ENCODE results near the gene WLS.
"Not testable (repeated sequence)": the region's sequence is repeated elsewhere in the genome, so short reads cannot be mapped to it uniquely, and the experiment has no call there.

Gene WLS

DNA sequence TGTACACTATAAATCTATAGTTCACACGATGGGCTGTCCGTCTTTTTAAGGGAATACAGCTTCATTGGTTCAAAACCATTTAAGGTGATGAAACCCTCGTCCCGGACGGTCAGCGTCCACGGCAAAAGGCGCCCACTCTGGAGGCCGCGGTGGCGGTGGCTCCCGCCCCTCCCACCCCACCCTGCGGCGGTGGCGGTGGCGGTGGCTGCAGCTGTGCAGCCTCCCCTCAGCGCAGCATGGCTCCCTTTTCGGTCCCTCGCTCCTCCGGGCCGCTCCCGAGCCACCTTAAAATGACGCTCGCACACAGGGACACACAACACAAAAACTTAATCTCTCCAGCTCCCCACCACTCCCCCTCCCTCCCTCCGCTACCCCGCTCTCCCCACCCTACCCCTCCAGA lies 69.1 kb downstream of the WLS start:
- DNase-seq: no peak

DNA sequence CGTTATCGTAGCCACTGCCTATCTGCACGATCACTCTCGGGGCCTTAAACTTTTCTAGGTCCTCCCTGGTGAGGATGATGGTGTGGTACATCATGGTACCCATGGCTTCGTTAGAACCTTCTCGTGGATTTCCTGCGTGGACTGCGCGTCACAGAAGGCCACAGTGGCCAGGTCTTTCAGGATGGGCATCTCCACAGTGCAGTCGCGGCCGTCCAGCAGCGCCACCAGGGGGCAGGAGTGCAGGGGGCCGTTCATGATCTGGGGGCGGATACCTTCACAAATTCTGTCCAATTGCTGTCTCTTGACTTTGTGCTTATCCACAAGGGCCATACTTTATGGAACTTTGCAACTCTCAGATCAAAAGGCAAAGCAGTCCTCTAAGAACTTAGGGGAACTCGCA lies 69.6 kb downstream of the WLS start:
- no peak for DNase-seq

DNA sequence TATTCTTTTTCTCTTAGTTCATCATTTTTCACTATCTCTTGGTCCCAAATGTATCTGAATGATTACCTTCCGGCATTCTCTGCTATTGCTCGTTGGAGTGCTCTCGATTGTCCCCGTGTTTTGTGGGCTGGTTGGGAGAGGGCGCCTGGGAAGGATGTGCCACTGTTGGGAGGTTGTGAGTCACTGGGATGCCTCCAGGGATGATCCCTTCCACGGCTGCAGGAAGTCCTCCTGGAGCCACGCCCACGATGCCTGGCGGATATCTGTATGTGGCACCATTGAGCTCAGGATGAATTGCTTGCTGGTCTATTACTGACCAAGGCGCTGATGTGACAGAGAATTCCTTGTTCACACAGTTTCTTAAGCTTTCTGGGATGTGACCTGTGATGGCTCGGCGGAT lies 70.7 kb downstream of the WLS start:
- not testable (repeated sequence) for DNase-seq

DNA sequence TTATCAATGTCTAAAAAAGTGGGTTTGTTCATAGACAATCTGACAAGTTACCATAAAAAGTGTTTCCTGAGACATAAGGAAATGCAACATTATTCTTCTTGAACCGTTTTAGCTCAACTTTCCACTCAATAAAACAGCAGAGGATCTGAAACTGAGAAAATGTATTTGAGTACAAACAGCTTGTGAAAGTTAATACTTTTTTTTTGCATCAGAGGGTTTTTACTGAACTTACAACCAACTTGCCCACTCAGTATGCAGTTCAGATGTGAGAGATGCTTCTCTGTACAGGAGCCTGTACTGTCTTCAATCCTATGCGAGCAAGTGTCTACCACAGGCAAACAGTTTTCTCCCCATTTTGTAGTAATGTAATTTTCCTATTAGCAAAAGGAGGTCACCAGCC lies 71.4 kb downstream of the WLS start:
- not testable (repeated sequence) for DNase-seq

DNA sequence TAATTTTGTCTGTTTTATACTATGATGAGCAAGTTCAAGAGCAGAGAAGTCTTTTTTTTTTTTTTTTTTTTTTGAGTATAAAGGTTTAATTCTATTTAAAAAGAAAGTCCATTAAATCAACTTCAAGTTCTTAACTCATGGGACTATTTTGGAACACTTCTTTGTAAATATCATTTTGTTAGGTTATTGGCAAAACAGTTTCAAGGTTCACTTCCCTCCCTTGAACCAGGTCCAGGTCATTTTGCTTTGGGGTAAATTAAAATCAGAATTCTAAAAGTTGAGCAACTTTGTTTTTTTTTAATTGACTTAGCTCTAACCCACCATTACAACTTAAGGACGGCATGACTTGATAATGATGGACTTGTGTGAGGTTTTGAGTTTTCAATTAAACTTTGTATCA lies 72.3 kb downstream of the WLS start:
- DNase-seq: no peak

DNA sequence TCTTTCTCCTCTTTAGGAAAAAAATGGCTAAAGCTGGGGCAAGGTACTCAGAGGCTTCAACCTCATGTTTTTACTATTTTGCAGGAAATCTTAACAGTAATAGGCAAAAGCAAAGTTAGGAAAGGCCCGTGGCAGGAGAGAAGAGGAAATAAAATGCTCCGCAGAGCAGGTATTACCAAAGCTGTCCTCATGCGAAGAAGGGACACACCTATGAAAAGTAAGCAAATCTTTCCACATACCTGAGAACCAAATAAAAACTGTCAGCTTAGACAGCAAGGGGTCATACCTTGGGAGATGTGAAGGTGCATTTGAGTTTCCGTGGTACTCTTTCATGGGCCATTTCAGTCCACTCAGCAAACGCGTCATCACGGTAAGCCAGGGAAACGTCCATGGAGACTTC lies 73.5 kb downstream of the WLS start:
- no peak for DNase-seq

DNA sequence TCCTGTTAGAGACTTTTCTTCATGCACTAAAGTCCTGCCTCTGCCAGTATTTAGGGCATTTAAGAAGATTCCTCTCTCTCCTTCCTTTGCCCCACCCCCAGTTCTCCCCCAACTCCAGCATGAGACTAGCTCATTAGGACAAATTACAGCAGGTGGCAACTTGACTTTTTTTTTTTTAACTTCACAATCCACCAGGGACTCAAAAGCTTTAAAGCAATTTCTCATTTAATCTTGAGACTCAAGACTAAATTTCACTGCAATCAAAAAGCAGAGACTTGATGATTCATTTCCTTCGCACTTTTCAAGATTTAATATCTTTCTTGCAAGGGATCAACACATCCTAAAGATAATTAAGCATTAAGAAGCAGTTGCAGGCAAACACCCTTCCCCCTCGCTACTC lies 74.9 kb downstream of the WLS start:
- DNase-seq: no peak

DNA sequence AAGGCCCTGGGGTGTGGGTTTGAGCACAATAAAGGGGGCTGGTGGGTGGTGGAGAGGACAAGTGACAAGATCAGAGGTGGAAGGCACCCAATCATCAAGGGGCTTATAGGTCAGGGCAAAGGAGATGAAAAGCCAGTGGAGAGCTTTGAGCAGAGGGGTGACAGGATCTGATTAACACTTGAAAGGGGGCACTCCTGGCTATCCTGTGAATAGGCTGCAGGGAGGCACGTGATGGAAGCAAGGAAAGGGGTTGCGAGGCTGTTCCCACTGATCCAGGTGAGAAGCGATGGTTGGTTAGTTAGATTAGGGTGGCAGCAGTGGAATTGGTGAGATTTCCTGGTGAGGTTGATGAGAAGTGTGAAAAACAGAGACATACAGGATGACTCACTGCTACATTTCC lies 80.6 kb downstream of the WLS start:
- no peak for DNase-seq

DNA sequence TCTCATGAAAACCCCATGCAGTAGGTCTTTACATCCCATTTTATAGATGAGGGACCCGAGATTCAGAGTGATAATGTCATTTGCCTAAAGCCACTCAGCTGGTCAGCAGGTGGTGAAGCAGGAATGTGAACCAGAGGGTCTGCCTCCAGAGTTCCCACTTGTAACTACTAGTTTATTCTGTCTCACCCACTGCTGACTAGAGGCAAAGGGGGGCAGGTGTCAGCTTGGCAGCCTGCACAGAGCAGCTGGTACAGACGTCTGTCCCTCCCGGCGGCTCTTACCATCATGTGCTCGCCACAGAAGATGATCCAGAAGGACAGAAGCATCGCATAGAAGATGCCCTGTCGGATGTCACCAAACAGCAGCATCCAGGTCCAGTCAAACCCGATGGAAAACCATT lies 82.4 kb downstream of the WLS start:
- no peak for DNase-seq

DNA sequence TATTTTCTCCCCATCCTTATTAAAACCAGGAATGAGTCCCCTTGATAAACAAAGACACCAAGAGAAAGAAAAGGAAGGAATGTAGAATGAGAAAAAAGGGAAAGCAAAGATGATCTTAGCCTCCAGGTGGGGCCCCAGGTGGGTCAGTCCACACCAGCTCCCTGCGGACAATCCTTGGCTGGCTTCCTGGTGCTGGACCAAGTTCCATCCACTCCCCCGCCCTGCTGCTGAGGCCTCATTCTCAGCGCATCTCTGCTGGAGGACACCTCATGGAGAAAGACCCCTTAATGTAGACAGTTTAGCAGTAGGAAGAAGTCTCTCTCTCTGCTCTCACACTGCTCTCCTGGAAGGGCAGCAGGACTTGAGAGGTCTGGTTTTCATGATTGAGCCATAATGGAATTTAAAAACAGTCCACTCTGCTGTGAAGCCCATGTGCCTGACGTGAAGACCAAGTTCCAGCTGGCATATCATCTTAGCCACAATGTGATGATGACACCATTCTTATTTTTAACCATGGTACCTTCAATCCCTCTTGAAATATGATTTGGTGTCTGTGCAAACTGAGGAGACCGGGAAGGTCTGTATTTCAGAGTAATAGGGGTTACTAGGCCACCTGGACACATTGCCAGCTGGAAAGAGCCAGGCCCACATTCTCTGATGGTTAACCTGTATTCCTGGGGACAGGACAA lies 83.1 kb downstream of the WLS start:
- DNase-seq: no peak

DNA sequence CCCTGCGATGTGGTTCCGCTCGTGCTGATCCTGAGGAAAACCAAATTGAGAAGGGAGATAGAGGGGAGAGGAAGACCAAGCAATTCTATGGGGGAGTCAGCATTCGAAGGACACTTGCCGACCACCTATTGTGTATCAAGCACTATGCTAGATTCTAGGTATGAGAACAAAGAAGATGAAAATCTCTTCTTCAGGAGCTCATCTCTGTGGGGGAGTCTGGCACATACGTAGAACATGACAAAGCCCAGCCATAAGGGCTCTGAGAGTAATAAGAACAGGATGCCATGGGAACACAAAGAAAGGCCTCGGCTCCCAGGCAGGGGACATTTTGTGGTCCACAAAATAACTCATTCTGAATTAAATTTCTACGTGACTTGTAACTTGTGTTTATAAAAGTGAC lies 83.7 kb downstream of the WLS start:
- no peak for DNase-seq

DNA sequence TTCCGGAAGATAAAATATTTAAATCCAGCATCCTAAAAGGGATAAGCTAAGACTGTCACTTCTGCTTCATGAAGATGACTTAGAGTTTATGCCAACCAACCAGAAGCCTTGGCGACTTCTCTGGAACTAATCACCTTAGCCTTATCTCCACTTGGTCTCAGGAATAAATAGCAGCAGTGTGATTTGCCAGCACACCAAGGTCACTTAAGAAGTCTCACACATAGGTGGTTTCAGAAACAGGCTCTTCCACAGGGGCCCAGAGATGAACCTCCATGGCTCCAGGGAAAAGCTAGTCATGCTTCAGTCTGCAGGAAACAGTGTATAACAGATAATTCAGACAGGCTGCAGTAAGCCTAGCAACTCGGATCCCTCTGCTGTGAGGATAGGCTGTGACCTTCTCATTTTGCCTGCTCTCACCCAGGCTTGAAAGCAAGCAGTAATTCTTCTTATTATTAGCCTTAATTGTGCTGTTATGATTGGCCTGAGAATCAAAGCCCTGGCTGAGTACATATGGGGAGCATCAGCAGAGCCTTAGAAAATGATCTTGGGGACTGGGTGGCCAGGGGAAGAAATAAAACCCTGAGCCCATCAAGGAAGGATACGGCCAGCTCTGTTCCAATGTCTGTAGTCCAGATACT lies 84.7 kb downstream of the WLS start:
- no peak for DNase-seq

DNA sequence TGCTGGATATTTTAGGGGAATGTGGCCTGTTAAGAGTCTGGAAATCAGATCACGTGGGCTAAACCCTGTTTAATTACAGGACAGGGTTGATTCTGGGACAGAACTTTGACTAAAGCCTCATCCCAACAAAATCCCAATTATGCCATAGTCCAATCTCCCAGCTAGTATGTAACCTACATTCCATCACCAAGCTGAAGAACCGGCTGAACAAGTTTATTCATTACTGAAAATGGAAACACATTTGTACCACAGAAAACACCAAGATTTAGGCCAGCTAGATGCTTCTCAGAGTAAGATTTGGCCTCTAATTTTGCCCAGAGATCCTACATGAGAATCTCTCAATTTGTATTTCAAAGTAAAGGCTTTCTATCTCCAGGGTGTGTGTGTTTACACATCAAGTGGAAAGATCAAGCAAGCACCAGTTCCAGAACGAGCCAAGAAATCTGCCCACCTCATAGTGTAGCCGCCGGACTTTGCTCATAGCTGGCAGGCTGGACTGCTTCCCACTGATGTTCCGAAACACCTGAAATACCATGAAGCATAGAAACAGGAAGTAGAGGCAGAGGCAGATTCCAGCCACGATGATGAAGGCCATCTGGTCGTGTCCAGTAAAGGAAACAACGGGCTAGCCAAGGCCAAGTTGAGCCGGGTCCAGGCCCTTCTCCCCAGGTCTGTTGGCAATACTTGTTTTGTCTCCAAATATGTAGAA lies 86.8 kb downstream of the WLS start:
- DNase-seq: no peak

DNA sequence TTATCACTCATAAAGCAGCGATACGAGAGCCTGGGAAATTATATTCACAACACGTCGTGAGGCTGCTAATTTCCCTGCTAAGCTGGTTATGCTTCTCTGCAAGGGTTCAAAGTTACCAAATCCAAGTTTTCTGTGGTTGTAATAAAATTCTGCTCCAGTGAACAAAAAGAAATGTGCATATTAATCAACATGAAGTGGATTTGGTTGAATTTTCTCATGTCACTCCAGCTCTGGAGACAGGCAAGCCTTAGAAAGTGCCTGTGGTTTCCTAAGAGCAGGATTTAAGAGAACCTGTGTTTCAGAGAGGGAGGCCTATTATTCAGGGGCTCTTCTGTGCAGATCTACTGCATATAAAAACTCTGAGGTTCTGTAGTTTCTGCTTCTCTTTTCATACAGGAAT lies 87.5 kb downstream of the WLS start:
- no peak for DNase-seq

DNA sequence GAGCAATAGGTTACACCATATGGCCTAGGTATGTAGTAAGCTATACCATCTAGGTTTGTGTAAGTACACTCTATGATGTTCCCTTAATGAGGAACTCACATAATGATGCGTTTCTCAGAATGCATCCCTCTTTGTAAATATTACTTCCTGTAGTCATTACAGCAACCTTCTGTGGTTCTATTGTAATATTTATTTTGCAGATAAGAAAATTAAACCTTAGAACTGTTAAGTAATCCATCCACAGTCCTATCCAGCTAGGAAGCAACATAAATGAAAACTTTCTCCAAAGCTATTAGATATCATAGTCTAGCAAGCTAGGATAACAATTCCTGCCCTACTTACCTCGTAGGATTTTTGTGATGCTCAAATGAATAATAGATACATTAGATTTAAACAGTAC lies 88.7 kb downstream of the WLS start:
- DNase-seq: no peak

DNA sequence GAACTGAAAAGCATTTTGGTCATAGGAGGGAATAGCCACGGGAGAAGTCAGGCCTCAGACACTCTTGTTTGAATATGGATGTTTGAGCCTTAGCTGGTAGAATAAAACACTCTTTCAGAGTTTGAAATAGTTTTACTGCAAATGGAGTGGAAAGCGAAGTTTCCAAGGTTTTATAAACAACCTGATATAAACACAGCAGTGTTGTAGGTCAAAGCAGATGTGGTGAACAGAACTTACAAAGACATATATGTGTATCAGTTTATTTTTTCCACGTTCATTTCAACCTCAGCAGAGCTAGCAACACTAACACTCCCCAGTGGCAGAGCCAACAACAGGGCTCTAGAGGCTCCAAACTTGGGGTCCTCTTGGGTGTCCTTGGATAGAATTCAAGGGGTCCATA lies 89.9 kb downstream of the WLS start:
- DNase-seq: no peak

DNA sequence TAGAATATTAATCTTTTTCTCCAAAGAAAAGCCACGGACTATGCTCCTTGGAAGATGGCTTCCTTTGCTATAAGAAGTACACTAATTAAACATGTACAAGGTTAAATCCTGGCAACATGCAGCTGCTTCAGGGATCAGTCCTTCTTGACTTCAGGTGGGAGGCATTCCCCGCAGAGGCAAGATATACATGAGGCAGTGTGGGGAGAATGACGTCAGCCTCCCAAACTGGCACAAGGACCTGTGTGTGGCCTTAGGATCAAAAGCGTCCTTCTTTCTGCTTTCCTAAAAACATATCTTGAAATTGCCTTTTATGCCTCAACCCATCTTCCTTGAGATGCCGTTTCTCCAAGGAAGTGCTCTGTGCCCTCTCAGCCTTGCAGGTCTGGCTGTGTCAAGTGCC lies 90.3 kb downstream of the WLS start:
- no peak for DNase-seq

DNA sequence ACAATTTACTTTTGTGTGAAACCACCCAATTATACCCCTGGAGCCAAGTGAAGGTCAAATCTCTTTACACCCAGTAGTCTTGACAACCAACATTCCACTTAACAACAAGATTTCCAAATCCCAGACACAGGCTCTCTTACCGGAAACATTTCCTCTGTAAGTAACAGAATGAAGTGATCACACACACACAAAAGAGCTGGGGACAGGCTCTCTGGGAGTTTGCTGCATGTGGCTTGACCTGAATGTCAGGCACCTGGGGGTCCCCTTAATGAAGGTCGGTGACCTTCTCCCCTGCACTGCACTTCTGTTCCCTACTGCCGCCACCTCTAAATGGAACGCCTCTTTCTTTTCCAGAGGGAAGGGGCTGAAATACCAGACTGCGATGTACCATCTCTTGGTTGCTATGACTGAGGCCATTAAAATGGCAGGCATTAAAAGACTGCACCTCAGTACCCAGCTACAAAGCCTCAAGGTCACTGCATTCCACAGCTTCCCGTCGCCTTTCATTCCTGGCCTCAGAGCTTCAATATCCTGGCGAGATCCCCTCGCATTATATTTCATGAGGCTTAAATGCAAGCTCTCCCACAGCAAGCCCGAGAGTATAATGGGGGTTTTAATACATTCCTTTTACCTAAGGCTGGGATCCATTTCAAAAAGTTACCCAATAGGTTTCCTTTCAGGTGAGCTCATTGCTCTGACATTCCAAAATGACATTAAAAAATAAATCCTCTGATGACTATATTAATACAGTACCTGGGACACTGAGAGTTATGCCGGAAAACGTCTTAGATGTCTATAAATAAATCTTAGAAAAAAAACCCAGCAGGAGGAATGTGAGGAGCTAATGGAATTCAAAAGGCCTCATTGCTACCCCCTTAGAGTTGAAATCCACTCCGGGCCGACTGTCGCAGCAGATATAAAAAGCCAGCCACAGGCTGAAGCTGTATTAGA lies 91.0 kb downstream of the WLS start:
- DNase-seq: no peak

DNA sequence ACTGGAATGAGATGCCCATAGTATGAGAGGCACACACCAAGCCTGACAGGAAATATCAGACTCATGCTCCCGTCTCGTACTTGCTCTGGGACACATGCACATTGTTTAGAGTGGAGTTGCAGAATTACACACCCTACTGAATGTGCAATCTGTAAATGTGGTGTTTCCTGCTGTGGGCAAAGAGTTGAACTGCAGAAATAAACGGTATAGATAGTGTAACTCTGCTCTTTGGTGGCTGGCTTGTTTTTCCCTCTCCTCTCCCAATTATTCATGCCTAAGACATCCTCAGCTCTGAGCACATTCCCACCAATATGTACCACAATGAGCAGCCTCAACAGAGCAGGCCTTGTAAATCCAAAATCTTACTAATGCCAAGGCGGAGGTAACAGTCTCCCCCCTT lies 91.8 kb downstream of the WLS start:
- DNase-seq: no peak

DNA sequence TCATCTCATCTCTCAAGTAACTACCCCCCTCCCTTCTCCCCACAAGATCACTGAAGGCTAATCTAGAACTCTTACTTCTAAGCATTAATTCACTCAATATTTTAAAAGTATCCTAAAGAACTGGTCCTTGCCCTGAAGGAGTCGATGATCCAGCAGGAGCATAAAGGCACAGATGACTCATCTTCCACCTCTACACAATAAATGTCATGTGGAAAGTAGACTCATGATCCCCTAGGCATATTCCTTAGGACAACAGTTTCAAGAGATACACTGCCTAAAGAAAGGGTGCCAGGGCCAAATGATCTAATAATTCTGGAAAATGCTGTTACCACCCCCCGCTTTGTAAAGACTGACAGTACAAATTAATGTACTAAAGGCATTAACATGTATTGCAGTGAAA lies 96.1 kb downstream of the WLS start:
- DNase-seq: no peak

DNA sequence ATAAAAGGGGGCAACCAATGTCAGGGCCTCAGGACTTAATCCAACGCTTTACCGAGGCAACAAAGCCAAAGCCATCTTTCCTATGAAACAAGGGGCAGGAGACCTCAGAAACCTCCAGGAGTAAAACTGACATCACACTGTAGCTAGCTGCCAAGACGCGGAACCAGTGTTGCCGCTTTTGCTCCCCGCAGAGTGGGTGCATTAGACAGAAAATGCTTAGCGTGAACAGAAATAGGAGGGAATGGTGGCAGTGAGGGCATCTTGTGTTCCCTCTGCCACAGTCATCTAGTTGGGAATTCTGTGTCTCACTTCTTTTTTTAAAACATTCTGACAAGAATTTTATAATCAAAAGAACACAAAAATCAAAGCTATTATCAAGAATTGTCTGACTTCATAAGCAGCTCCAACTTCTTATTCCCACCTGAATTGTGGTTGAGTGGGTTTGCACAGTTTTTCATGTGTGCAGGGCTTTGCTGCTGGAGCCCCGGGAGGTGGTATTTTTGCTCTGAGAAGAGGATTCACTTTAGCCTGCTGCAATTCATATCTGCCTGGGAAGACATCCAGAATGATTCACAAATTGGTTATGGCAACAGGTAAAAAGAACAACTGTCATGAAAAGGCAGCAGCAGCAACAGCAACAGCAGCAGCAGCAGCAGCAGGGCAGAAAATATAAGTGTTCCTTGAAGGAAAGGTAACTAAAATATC lies 99.7 kb downstream of the WLS start:
- DNase-seq: no peak

DNA sequence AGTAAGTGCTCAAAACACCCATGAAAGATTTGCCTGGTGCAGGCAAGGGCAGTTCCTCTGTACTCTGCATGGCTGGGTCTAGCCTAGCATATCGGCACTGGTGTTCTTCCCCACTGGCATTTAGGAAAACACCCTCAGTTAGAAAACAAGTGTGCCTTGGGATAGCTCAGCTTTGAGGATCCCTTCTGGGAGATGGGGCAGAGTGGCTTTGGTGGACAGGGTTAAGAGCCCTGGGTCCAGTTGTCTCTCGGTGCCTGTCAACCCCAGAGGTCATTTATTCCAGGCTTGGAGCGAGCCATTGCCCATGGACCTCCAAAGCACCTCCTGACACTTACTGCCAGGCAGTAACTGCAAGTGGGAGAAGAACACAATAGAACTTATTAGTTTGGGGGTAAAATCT lies 101.1 kb downstream of the WLS start:
- DNase-seq: no peak

All from NCI-H2107 (cell line).